Osteocyte (in vitro differentiated cells): ENCODE results near the gene APLP1. TPM values are rescaled to one million over a fixed set of nuclear protein-coding genes. Genes with fewer than 3 reads are reported as not detected.

Source experiments
- DNase-seq: peaks from one replicate; pipeline ENCODE4 v3.0.0; 2021; ENCODE audit warnings: mixed read lengths; ENCODE audit not compliant: unreplicated experiment; ENCODE audit errors: extremely low spot score
- H3K27ac Mint-ChIP-seq: one replicate; pipeline ENCODE4 v1.8.0; 2021; ENCODE audit warnings: mild to moderate bottlenecking, mixed read lengths; ENCODE audit not compliant: unreplicated experiment
- H3K27me3 Mint-ChIP-seq: one replicate; pipeline ENCODE4 v1.8.0; 2021; ENCODE audit warnings: mixed read lengths; ENCODE audit not compliant: unreplicated experiment
- H3K36me3 Mint-ChIP-seq: one replicate; pipeline ENCODE4 v1.8.0; 2021; ENCODE audit warnings: mixed read lengths; ENCODE audit not compliant: unreplicated experiment
- H3K4me1 Mint-ChIP-seq: one replicate; pipeline ENCODE4 v1.8.0; 2021; ENCODE audit warnings: mixed read lengths; ENCODE audit not compliant: unreplicated experiment
- H3K4me3 Mint-ChIP-seq: one replicate; pipeline ENCODE4 v1.8.0; 2021; ENCODE audit warnings: mild to moderate bottlenecking, moderate library complexity, mixed read lengths; ENCODE audit not compliant: unreplicated experiment
- H3K9me3 Mint-ChIP-seq: one replicate; pipeline ENCODE4 v1.8.0; 2021; ENCODE audit warnings: mixed read lengths; ENCODE audit not compliant: unreplicated experiment
- total RNA-seq: library from RNA; stranded (reverse); gene quantifications from 2 replicates; pipeline ENCODE4 v1.2.1, GENCODE V29; 2021
- TF ChIP-seq, protein P1 (sequence below): fragments of 200-600 bp; sonication (generic); IDR thresholded peaks from 2 replicates; pipeline ENCODE4 v1.5.0; 2021; ENCODE audit warnings: antibody characterized with exemption, mild to moderate bottlenecking, moderate library complexity

Gene APLP1
- total RNA-seq, 1 donor from 2014 or later, result 12.6 TPM

DNA sequence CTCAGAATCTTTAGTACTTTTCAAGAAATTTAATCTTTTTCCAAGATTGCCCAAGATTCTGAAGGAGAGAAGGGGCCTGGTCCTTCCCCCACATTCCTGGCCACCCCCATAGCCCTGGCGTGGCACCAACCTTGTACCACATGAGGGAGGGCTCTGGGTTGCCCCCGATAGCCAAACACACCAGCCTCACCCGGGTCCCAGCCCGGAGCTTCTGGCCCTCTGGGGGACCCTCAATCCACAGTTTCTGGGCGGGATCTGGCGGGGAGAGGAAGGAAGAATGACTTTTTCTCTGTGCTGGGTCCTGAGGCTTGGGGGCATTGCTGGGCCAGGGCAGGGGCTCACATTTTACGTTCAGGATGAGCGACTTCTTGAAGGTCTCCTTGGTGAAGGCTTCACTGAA, 20.5 kb upstream of the APLP1 start:
- Mint-ChIP-seq H3K9me3 (no peaks in the 10 kb centered on the region), H3K36me3 (no peaks in the 10 kb centered on the region), H3K27ac (no peak overlapping the region), H3K4me3 (no peak overlapping the region), H3K4me1 (peaks cover 15% of the 10 kb centered on the region), H3K27me3 (peaks cover 64% of the 10 kb centered on the region)
- TF ChIP-seq, protein P1, sequence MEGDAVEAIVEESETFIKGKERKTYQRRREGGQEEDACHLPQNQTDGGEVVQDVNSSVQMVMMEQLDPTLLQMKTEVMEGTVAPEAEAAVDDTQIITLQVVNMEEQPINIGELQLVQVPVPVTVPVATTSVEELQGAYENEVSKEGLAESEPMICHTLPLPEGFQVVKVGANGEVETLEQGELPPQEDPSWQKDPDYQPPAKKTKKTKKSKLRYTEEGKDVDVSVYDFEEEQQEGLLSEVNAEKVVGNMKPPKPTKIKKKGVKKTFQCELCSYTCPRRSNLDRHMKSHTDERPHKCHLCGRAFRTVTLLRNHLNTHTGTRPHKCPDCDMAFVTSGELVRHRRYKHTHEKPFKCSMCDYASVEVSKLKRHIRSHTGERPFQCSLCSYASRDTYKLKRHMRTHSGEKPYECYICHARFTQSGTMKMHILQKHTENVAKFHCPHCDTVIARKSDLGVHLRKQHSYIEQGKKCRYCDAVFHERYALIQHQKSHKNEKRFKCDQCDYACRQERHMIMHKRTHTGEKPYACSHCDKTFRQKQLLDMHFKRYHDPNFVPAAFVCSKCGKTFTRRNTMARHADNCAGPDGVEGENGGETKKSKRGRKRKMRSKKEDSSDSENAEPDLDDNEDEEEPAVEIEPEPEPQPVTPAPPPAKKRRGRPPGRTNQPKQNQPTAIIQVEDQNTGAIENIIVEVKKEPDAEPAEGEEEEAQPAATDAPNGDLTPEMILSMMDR, result no peak
- no peak for DNase-seq

DNA sequence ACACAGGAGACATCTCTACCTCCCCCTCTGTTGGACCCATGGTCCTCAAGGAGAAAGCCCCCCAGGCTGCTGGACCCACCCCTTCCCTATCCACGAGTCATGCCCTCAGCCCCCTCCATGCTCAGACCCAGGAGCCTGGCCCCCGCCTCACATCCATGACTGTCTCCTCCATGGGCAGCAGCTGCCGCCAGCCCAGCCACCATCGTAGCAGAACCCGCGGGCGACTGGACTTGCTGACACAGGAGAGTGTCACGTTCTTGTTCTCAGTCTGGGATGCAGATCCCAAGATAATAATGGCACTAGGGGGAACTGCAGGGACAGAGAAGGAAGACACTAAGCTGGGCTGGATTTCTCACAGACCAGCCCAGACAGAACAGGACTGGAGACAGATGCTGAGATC, 19.9 kb upstream of the APLP1 start:
- H3K27ac Mint-ChIP-seq, result no peak overlapping the region
- TF ChIP-seq, protein P1, result no peak
- peaks cover 15% of the 10 kb centered on the region for H3K4me1 Mint-ChIP-seq
- no peaks in the 10 kb centered on the region for H3K9me3 Mint-ChIP-seq
- H3K36me3 Mint-ChIP-seq, result no peaks in the 10 kb centered on the region
- DNase-seq, result no peak
- H3K4me3 Mint-ChIP-seq, result no peak overlapping the region
- H3K27me3 Mint-ChIP-seq, result peaks cover 64% of the 10 kb centered on the region

DNA sequence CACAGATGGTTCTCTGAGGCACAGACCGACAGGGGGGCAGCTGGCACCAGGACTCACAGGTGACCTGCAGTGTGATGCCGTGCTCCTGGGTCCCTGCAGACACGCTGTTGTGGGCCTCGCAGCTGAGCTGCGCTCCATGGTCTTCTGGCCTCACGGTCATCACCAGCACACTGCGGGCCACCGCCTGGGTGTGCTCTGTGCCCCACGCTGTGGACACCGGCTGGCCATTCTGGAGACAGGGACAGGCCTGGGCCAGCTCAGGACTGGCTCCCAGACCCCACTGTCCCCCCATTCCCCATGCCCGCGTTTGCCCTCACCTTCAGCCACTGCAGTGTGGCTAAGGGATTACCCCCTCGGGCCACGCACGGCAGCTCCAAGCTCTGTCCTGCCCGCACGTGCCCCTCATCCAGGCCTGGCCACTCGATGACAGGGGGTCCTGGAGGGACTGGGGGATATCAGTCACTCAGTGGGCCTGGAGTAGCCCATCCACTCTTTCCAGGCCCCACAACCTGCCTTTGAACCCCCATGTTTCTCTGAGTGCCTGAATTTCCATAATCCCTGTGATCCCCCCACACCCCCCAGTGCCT, 19.4 kb upstream of the APLP1 start:
- Mint-ChIP-seq H3K27ac (no peak overlapping the region), H3K4me3 (no peak overlapping the region), H3K27me3 (peaks cover 59% of the 10 kb centered on the region), H3K9me3 (no peaks in the 10 kb centered on the region), H3K36me3 (no peaks in the 10 kb centered on the region), H3K4me1 (peaks cover 15% of the 10 kb centered on the region)
- no peak for DNase-seq
- TF ChIP-seq, protein P1, result no peak

DNA sequence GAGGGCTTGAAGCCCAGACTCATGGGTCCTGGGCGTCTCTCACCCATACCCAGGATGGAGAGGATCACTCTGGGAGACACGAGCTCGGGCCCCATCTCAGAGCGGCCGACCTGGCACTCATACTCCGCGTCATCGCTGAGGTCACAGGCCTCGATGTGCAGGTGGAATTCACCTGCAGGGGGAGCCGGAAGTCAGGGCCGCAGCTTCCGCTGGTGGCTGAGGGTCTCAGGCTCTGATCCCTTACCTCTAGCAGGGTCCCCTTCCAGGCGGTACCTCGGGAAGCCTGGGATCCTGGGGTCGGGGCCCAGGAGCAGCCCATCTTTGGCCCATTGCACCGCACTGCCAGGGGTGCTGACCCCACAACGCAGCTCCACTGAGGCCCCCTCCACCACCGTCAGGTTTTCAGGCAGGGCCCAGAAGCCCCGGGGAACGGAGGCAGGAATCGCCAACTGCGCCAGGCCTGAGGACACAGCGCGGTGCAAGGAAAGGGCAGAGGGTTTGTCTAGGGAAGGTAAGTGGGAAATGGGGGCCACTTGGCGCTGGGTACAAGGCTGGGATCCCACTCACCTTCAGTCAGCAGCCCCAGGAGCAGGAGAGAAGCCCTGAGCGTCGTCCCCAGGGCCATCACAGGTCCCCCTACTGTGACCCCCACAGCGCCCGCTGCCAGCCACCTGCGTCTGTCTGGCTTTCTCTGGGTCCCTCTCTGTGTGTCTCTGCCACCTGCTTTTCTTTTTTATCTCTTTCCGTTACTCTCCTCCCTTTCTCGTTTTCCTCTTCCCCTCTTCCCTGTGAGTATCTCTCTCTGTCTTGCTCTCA, 17.0 kb upstream of the APLP1 start:
- H3K27me3 Mint-ChIP-seq, result peaks cover 55% of the 10 kb centered on the region
- no peak overlapping the region for H3K27ac Mint-ChIP-seq
- H3K36me3 Mint-ChIP-seq, result no peaks in the 10 kb centered on the region
- H3K4me1 Mint-ChIP-seq, result peaks cover 4% of the 10 kb centered on the region
- DNase-seq, result no peak
- TF ChIP-seq, protein P1, result peak; percentile 7
- H3K4me3 Mint-ChIP-seq, result no peak overlapping the region
- no peaks in the 10 kb centered on the region for H3K9me3 Mint-ChIP-seq

DNA sequence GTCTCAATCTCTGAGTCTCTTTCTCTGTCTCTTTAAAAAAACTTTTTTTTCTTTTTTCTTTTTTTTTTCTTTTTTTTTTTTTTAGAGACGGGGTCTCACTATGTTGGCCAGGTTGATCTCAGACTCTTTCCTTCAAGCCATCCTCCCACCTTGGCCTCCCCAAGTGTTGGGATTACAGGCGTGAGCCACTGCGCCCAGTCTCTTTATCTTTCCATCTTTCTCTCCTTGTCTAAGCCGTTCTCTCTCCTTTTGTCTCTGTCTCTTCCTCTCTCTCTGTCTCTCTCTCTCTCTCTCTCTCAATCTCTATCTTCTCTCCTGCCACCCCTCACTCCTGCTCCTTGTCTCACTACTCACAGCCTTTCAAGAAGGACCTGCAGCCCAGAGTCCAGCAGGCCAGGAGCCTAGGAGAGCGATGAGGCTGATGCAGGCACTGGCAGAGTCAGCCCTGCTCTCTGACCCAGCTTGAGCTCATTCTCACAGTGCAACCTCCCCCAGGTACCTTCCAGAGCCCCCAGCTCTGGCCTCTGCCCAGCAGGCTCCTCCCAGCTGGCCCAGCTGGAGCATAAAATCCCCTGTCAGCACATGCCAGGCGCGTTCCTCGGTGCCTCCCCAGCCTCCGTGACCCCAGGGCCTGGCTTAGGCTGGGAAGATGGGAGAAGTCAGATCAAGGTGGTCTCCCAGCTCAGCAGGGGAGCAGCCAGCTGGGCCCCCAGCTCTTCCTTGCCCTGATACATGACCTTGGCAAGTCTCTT, 16.2 kb upstream of the APLP1 start, which contains the start of gene NPHS1:
TSS of gene NPHS1 (minus strand) at position 476 of the 752 bp plus-strand sequence. CDS start 667 bp downstream, outside the sequence.
- Mint-ChIP-seq H3K27ac (no peak within 1 kb of the TSS), H3K4me1 (peaks cover 3% of the 10 kb centered on the region)
- DNase-seq, result no peak

More for the DNA sequence above, 16.2 kb upstream of the APLP1 start, which contains the start of gene NPHS1:
- H3K27me3 Mint-ChIP-seq, result peaks cover 53% of the 10 kb centered on the region
- no peaks in the 10 kb centered on the region for H3K36me3 Mint-ChIP-seq
- H3K4me3 Mint-ChIP-seq, result no peak within 1 kb of the TSS
- TF ChIP-seq, protein P1, result no peak
- no peaks in the 10 kb centered on the region for H3K9me3 Mint-ChIP-seq
